Left ventricle myocardium inferior (tissue), 1 donor: ENCODE results near the gene FHIT. TPM values are rescaled to one million over a fixed set of nuclear protein-coding genes. Genes with fewer than 3 reads are reported as not detected.
A peak's percentile ranks its signal among the peaks of the same experiment; 100 is the strongest.

ENCODE experiments used
- DNase-seq: peaks from one replicate; pipeline ENCODE4 v3.0.0-alpha.2; 2020
- H3K27ac ChIP-seq: fragments of 200-600 bp; replicated peaks from 2 replicates; pipeline ENCODE4 v1.8.0; 2021
- H3K27me3 ChIP-seq: fragments of 200-600 bp; 2 replicates; pipeline ENCODE4 v1.8.0; 2021; ENCODE audit warnings: low read depth
- H3K36me3 ChIP-seq: fragments of 200-600 bp; 2 replicates; pipeline ENCODE4 v1.8.0; 2021
- H3K4me1 ChIP-seq: fragments of 200-600 bp; 2 replicates; pipeline ENCODE4 v1.8.0; 2021
- H3K4me3 ChIP-seq: fragments of 200-600 bp; 2 replicates; pipeline ENCODE4 v1.8.0; 2021; ENCODE audit warnings: mild to moderate bottlenecking, moderate library complexity
- H3K9me3 ChIP-seq: fragments of 200-600 bp; replicated peaks from 2 replicates; pipeline ENCODE4 v1.8.0; 2021
- intact Hi-C: fragments of 100-400 bp; cut with micrococcal nuclease; formaldehyde crosslinking; loops from one replicate; pipeline ENCODE4 v1.11.0; 2022
- total RNA-seq: library from RNA; stranded (reverse); fragmentation: NEBNext Ultra II Directional; extraction: Animal tissue kit (Norgen Biotek cat#: 25700); gene quantifications from one replicate; pipeline ENCODE4 v1.2.1, GENCODE V29; 2021
- TF ChIP-seq, protein P1 (sequence below): fragments of 200-600 bp; IDR thresholded peaks from 2 replicates; pipeline ENCODE4 v1.8.0; 2021; ENCODE audit warnings: antibody characterized with exemption, mild to moderate bottlenecking, borderline replicate concordance
- donor health status: DM: no; HTN: yes; CAD: no; lungs with severe emphysema.

FHIT gene
- total RNA-seq, 1 donor from 2014 or later, result 16.0 TPM

DNA sequence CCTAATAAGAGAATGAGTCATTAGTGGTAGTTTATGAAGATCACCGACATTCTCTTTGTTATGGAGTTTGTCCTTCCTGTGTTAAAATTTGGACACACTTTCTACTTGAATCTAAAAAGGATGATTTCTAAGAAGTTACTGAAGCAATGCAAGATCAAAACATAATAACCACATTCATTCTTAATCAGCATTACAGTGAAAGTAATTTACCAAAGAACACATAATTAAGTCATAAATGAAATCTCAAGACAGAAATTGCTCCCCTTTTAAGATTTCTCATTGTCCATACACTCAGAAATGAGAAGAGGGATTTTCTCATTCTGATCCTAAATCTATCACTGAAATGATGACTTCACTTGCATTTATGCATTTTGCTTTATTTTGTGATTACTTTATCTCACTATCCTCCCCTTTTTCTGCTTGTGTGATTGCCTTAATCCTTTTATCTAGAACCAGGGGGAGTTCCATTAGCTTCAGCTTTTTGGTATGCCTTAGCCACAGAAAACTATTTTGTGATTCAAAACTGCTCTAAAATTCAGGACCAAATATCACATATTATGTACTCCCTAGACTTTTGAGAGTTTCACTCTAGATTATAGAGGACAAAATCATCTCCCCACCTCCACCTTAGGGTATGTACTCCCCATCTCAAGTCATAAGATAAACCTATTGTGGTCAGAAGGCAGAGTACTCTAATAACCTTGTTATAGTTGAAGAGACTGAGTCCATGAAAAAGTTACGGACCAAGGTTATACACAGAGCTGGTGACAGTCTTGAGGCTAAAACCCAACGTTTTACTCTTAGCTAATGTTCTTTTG lies 1383.9 kb downstream of the FHIT start:
- intact Hi-C loops, result loop anchor here (10.0 kb wide), 1 partner anchor 653 kb away; no protein-coding TSS in a partner anchor
- Histone ChIP-seq H3K36me3 (no peaks in the 10 kb centered on the region), H3K27me3 (no peaks in the 10 kb centered on the region), H3K9me3 (no peaks in the 10 kb centered on the region), H3K4me1 (no peaks in the 10 kb centered on the region), H3K27ac (no peak overlapping the region), H3K4me3 (no peak overlapping the region)
- DNase-seq, result no peak
- TF ChIP-seq, protein P1, sequence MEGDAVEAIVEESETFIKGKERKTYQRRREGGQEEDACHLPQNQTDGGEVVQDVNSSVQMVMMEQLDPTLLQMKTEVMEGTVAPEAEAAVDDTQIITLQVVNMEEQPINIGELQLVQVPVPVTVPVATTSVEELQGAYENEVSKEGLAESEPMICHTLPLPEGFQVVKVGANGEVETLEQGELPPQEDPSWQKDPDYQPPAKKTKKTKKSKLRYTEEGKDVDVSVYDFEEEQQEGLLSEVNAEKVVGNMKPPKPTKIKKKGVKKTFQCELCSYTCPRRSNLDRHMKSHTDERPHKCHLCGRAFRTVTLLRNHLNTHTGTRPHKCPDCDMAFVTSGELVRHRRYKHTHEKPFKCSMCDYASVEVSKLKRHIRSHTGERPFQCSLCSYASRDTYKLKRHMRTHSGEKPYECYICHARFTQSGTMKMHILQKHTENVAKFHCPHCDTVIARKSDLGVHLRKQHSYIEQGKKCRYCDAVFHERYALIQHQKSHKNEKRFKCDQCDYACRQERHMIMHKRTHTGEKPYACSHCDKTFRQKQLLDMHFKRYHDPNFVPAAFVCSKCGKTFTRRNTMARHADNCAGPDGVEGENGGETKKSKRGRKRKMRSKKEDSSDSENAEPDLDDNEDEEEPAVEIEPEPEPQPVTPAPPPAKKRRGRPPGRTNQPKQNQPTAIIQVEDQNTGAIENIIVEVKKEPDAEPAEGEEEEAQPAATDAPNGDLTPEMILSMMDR, result no peak

DNA sequence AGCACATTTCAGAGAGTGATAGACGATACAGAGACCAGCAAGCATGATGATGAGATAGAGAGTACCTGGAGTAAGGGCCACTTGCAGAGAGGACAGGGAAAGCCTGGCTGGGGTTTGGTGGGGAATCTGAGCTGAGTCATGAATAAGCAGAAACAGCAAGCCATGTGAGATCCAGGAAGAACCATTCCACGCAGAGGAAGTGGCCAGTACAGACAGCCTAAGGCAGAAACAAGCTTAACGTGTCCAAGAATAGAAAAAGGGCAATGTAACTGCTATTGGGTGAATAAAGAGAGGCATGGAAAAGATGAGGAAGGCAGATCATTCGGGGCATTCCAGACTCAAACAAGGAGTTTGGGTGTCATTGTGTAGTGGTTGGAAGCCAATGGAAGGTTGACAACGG lies 1385.2 kb downstream of the FHIT start:
- H3K27me3 ChIP-seq, result no peaks in the 10 kb centered on the region
- TF ChIP-seq, protein P1, result no peak
- no peaks in the 10 kb centered on the region for H3K4me1 ChIP-seq
- no peak overlapping the region for H3K27ac ChIP-seq
- H3K36me3 ChIP-seq, result no peaks in the 10 kb centered on the region
- no peak overlapping the region for H3K4me3 ChIP-seq
- H3K9me3 ChIP-seq, result no peaks in the 10 kb centered on the region
- intact Hi-C loops, result loop anchor here (10.0 kb wide), 1 partner anchor 651 kb away; no protein-coding TSS in a partner anchor
- DNase-seq, result no peak

DNA sequence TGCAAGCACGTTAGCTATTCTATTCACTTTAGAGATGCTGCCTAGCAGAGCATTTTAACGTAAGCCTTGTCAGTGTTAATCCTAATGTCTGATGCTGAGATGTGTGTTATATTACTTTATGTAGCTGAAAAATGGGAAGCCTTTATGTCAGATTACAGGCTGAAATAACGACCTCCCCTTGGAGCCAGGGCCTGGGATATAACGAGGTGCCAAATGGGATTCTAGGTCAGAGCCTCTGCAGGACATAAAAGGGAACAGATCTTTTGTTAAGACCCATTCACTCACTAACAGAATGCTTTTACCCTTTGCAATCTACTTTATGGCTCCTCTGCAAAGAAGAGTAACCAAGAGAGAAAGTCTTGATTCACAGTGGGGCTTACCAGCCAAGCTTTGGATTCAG lies 1385.9 kb downstream of the FHIT start:
- DNase-seq, result no peak
- H3K36me3 ChIP-seq, result no peaks in the 10 kb centered on the region
- H3K4me3 ChIP-seq, result no peak overlapping the region
- H3K9me3 ChIP-seq, result no peaks in the 10 kb centered on the region
- no peaks in the 10 kb centered on the region for H3K27me3 ChIP-seq
- H3K27ac ChIP-seq, result no peak overlapping the region
- H3K4me1 ChIP-seq, result no peaks in the 10 kb centered on the region
- intact Hi-C loops, result loop anchor here (10.0 kb wide), 1 partner anchor 651 kb away; no protein-coding TSS in a partner anchor
- TF ChIP-seq, protein P1, result no peak

DNA sequence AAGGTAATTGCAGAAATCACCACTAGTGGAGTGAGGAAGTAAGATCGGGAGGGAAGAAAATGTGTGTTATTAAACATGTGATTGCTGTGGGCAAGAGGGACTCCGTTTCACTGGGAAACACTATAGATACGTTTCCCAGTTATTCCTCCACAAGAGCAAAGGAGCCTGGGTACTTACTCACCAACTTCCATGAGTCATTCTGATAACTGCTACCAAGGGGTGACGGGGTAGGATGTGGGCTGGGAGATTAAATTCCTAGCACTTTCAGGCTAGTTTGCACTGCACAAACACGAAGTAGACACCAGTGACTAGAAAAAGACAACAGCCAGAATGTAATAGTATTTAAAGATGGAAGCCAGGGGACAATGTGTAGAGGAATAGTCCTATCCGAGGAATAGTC lies 1388.6 kb downstream of the FHIT start:
- intact Hi-C loops, result loop anchor here (10.0 kb wide), 1 partner anchor 648 kb away; no protein-coding TSS in a partner anchor
- TF ChIP-seq, protein P1, result no peak

DNA sequence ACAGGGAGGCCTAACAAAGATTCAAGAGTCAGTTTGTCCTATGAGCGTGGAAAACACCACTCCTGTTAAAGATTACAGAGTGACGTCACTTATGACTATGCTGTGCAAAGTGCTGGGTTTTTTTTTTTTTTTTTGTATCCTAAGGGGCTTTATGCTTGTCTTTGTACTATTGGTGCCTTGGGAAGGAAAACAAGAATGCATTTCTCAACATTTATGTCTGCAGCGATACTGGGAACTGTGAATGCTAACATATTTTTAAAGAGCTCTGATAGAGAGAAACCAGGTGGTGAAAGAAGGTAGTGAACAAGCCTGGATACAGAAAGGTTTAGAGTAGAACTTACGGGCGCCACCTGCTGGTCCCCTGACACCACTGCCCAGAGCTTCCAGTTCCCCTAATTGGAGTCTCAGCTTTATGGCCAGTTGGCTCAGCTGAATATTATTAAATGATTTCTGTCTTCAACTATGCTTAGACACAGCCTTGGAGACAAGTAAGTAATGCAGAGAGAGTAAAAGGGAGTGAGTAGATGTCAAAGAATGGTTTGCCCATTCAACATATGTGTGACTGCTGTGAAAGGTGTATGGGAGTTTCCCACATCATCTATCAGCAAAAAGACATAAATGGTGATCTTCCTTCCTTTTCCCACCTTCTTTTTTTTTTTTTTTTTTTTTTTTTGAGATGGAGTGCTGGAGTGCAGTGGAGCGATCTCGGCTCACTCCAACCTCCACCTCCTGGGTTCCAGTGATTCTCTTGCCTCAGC lies 1393.5 kb downstream of the FHIT start:
- intact Hi-C loops, result loop anchor here (5.0 kb wide), 1 partner anchor 280 kb away; no protein-coding TSS in a partner anchor
- H3K9me3 ChIP-seq, result no peaks in the 10 kb centered on the region
- no peak overlapping the region for H3K27ac ChIP-seq
- H3K27me3 ChIP-seq, result no peaks in the 10 kb centered on the region
- TF ChIP-seq, protein P1, result peak; percentile 93
- peaks cover 3% of the 10 kb centered on the region for H3K4me1 ChIP-seq
- no peaks in the 10 kb centered on the region for H3K36me3 ChIP-seq
- peak; percentile 83 for DNase-seq
- no peak overlapping the region for H3K4me3 ChIP-seq

More for the DNA sequence above, 1388.6 kb downstream of the FHIT start:
- Histone ChIP-seq H3K36me3 (no peaks in the 10 kb centered on the region), H3K4me3 (no peak overlapping the region), H3K9me3 (no peaks in the 10 kb centered on the region), H3K27ac (no peak overlapping the region), H3K27me3 (no peaks in the 10 kb centered on the region), H3K4me1 (no peaks in the 10 kb centered on the region)
- no peak for DNase-seq
